ENCODE measurements around the gene MAST4. TPM values are rescaled to one million over a fixed set of nuclear protein-coding genes. Genes with fewer than 3 reads are reported as not detected.

Gene MAST4
- total and polyA plus RNA-seq, 2 of the 4 experiments (the other 2 are of a cell fraction), result 4.8 to 6.8 TPM

DNA sequence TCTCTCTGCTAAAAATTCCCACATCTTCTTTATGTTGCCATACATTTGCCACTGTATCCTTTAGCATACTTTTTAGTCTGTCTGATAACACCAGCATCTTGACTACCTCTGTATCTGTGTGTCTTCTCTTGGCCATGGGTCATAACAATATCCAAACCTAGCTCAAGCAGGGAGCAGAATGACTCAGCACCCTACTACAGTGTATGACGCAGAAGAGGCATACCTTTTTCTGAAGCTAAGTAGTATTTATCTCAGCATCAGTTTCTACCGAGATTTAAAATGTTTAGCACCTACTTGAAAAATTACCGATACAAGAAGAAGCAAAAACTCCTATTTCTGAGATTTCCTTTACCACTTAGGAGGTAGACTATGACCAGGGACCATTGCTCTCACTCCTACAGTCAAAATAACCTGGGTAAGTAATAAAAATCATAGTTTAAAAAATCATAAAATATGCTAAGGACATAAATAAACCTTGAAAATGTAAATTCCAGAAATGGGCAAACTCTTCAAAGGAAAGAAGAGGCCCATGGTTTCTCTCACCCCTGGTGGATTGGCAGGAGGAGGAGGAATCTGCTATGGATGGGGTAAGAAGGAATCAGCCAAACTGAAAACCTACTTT is 286.5 kb downstream of the MAST4 start:
- H3K79me1 ChIP-seq (ENCODE audit: low read depth in 1 of 2, low read length in 2 of 2), result no peaks in the 10 kb centered on the region
- no peak overlapping the region for H2AFZ ChIP-seq (replicated peaks; ENCODE audit: low read length, poor library complexity)
- no peak overlapping the region for H4K8ac ChIP-seq (ENCODE audit: low read depth in 2 of 2, low read length in 2 of 2)
- BruUV-seq (replicated peaks), result no TSS peak
- H3K14ac ChIP-seq (replicated peaks; ENCODE audit: low read depth, low read length), result no peak overlapping the region
- CTCF ChIA-PET, result no interaction called here
- no peak overlapping the region for H3K18ac ChIP-seq (ENCODE audit: low read depth, low read length)
- no peak overlapping the region for H4K5ac ChIP-seq (ENCODE audit: low read depth, low read length)
- no CpG with 5 or more reads among the region's 3 CpGs for WGBS, 2 experiments (ENCODE audit: extremely low coverage in 2 of 2, insufficient read length in 1 of 2)
- peaks cover 2% of the 10 kb centered on the region; the same call in 1 of the 2 replicates for H3K4me1 ChIP-seq (ENCODE audit: control insufficient read depth, insufficient read depth, low read length)
- H3K9me3 ChIP-seq (ENCODE audit: control insufficient read depth, insufficient read depth, low read length), result no peaks in the 10 kb centered on the region
- no peak overlapping the region for H3K23ac ChIP-seq (ENCODE audit: low read depth, low read length)
- no peak overlapping the region for H3K9ac ChIP-seq (ENCODE audit: low read depth, low read length)
- H2BK5ac ChIP-seq (ENCODE audit: low read depth, low read length, poor library complexity, severe bottlenecking), result no peak overlapping the region
- no peak overlapping the region for H3K56ac ChIP-seq (ENCODE audit: extremely low read depth, insufficient read depth, low read length)
- H2BK15ac ChIP-seq (ENCODE audit: low read depth, low read length), result peak overlapping the region; percentile 36; the same call in 1 of the 3 replicates
- H2AK5ac ChIP-seq (ENCODE audit: low read depth, low read length), result no peak overlapping the region
- H3K36me3 ChIP-seq (ENCODE audit: control insufficient read depth, insufficient read depth, low read length), result no peaks in the 10 kb centered on the region
- no peak overlapping the region for H3K4ac ChIP-seq (ENCODE audit: low read depth, low read length)
- H2BK120ac ChIP-seq (ENCODE audit: low read depth, low read length), result no peak overlapping the region
- peak; percentile 53; the same call in 1 of the 2 replicates for ATAC-seq (ENCODE audit: low read depth)
- in situ Hi-C loops (cut with MboI; ENCODE audit: low sequenced_read_pairs), result no loop called here
- H2AK9ac ChIP-seq (replicated peaks; ENCODE audit: low read depth, low read length, poor library complexity), result no peak overlapping the region
- intact Hi-C loops (cut with micrococcal nuclease), result no loop called here
- dilution Hi-C loops (cut with HindIII; ENCODE audit: low sequenced_read_pairs, unreplicated experiment), result no loop called here
- H2BK20ac ChIP-seq (ENCODE audit: low read depth, low read length), result peak overlapping the region; percentile 25; the same call in 1 of the 2 replicates
- H3K27ac ChIP-seq (ENCODE audit: insufficient read depth, low read length), result no peak overlapping the region
- H3K4me2 ChIP-seq (ENCODE audit: low read depth, low read length), result no peak overlapping the region
- H3K9me1 ChIP-seq (ENCODE audit: insufficient read depth, low read length), result no peaks in the 10 kb centered on the region
- POLR2A ChIA-PET (ENCODE audit: unreplicated experiment), result no interaction called here
- peak; percentile 72 for DNase-seq
- H4K20me1 ChIP-seq (ENCODE audit: insufficient read depth, low read length), result no peaks in the 10 kb centered on the region
- peaks cover 1% of the 10 kb centered on the region; the same call in 1 of the 2 replicates for H3K27me3 ChIP-seq (ENCODE audit: control insufficient read depth, insufficient read depth, low read length)
- no peak overlapping the region for H3K4me3 ChIP-seq (ENCODE audit: insufficient read depth, low read depth, low read length)
- TF ChIP-seq MXI1 (IDR thresholded peaks at IDR 0.05; ENCODE audit: borderline replicate concordance, low read depth, low read length) (no peak), NFE2L2 (IDR thresholded peaks at IDR 0.05; ENCODE audit: low read depth, low read length) (peak; percentile 69)
- no peak overlapping the region for H4K91ac ChIP-seq (ENCODE audit: insufficient read depth, low read depth, low read length)

All from IMR-90 (cell line).